ENCODE data around the gene ATP11C.

- TF ChIP-seq, protein P1, sequence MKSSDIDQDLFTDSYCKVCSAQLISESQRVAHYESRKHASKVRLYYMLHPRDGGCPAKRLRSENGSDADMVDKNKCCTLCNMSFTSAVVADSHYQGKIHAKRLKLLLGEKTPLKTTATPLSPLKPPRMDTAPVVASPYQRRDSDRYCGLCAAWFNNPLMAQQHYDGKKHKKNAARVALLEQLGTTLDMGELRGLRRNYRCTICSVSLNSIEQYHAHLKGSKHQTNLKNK (CRISPR knock-in tag; IDR thresholded peaks at IDR 0.05) = no peak
- TF ChIP-seq, protein P2, sequence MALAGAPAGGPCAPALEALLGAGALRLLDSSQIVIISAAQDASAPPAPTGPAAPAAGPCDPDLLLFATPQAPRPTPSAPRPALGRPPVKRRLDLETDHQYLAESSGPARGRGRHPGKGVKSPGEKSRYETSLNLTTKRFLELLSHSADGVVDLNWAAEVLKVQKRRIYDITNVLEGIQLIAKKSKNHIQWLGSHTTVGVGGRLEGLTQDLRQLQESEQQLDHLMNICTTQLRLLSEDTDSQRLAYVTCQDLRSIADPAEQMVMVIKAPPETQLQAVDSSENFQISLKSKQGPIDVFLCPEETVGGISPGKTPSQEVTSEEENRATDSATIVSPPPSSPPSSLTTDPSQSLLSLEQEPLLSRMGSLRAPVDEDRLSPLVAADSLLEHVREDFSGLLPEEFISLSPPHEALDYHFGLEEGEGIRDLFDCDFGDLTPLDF (CRISPR knock-in tag; IDR thresholded peaks at IDR 0.05) = no peak
- TF ChIP-seq, protein P3, sequence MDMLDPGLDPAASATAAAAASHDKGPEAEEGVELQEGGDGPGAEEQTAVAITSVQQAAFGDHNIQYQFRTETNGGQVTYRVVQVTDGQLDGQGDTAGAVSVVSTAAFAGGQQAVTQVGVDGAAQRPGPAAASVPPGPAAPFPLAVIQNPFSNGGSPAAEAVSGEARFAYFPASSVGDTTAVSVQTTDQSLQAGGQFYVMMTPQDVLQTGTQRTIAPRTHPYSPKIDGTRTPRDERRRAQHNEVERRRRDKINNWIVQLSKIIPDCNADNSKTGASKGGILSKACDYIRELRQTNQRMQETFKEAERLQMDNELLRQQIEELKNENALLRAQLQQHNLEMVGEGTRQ (CRISPR knock-in tag; IDR thresholded peaks at IDR 0.05) = no peak
- TF ChIP-seq ATF6 (CRISPR knock-in tag; IDR thresholded peaks at IDR 0.05) (no peak), ATF2 (CRISPR knock-in tag; IDR thresholded peaks at IDR 0.05; ENCODE audit: borderline replicate concordance, low read depth) (no peak), MAX (CRISPR knock-in tag; IDR thresholded peaks at IDR 0.05) (no peak)
- TF ChIP-seq, protein P4, sequence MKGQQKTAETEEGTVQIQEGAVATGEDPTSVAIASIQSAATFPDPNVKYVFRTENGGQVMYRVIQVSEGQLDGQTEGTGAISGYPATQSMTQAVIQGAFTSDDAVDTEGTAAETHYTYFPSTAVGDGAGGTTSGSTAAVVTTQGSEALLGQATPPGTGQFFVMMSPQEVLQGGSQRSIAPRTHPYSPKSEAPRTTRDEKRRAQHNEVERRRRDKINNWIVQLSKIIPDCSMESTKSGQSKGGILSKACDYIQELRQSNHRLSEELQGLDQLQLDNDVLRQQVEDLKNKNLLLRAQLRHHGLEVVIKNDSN (CRISPR knock-in tag; IDR thresholded peaks at IDR 0.05) = no peak
These were observed 57.0 kb downstream of the ATP11C start for GRCh38 chrX:139875841-139876240.

All from WTC11 (cell line).